Myocyte (in vitro differentiated cells): ENCODE results near the gene DRD4. TPM values are rescaled to one million over a fixed set of nuclear protein-coding genes. Genes with fewer than 3 reads are reported as not detected.

ENCODE experiments used
- DNase-seq: peaks from one replicate; pipeline ENCODE4 v3.0.0-alpha.2; 2012; ENCODE audit warnings: low read depth
- total RNA-seq: library from RNA; depleted of rRNA; stranded (reverse); fragments of >200 nt; gene quantifications from 2 replicates; pipeline ENCODE4 v1.2.3, GENCODE V29; 2014

DRD4 gene
- total RNA-seq, 1 donor from 2014 or later: not detected

GRCh38 chr11:620935-621814, 15.9 kb upstream of the DRD4 start:
- no peak for DNase-seq

GRCh38 chr11:621838-622237, 15.2 kb upstream of the DRD4 start:
- DNase-seq: no peak

GRCh38 chr11:623349-623869, 13.7 kb upstream of the DRD4 start:
- no peak for DNase-seq

GRCh38 chr11:623999-624704, 12.9 kb upstream of the DRD4 start:
- no peak for DNase-seq

GRCh38 chr11:624705-625635, 12.1 kb upstream of the DRD4 start, which contains the start of gene CDHR5:
Gene CDHR5, minus strand, starts transcription at chr11:624955. Its CDS starts 53 bp downstream, at chr11:624902.
- no peak for DNase-seq

- no peak for DNase-seq
Measured at GRCh38 chr11:625636-626268, 11.3 kb upstream of the DRD4 start.

- DNase-seq: no peak
Measured at GRCh38 chr11:626475-627307, 10.4 kb upstream of the DRD4 start, which contains the start of gene SCT. Gene SCT, minus strand, starts transcription at chr11:627181. Its CDS starts 38 bp downstream, at chr11:627143.

- no peak for DNase-seq
Measured at GRCh38 chr11:627308-627576, 9.8 kb upstream of the DRD4 start.

- DNase-seq: no peak
Measured at GRCh38 chr11:628056-628455, 9.0 kb upstream of the DRD4 start.

- DNase-seq: peak; percentile 91
Measured at GRCh38 chr11:629237-629583, 7.9 kb upstream of the DRD4 start.

GRCh38 chr11:630871-631270, 6.2 kb upstream of the DRD4 start:
- no peak for DNase-seq

- DNase-seq: no peak
Measured at GRCh38 chr11:635945-636510, 1.0 kb upstream of the DRD4 start.

- DNase-seq: no peak
Measured at GRCh38 chr11:637333-637592, 194 bp downstream of the DRD4 start.

- no peak for DNase-seq
Measured at GRCh38 chr11:637593-638521, 788 bp downstream of the DRD4 start.

GRCh38 chr11:638631-639331, 1.7 kb downstream of the DRD4 start:
- DNase-seq: no peak

- DNase-seq: no peak
Measured at GRCh38 chr11:639332-639955, 2.4 kb downstream of the DRD4 start.

- no peak for DNase-seq
Measured at GRCh38 chr11:640021-640706, 3.1 kb downstream of the DRD4 start.
